ENCODE results near the gene PTMS. TPM values are rescaled to one million over a fixed set of nuclear protein-coding genes. Genes with fewer than 3 reads are reported as not detected.

Gene PTMS
- 242 TPM for polyA plus RNA-seq
- long read RNA-seq, donor 1, transcript PTMS-207 (5 exons, 1,150 nt), result major isoform, 40 of 45 reads
- long read RNA-seq, donor 1, partial matches to known transcripts, result 5 of 45 reads
- long read RNA-seq, donor 1, other reads (novel, unspliced or antisense), result 0 of 45 reads
- long read RNA-seq, donor 2, transcript PTMS-207 (5 exons, 1,150 nt), result major isoform, 64 of 129 reads
- long read RNA-seq, donor 2, partial matches to known transcripts, result 51 of 129 reads
- long read RNA-seq, donor 2, other reads (novel, unspliced or antisense), result 10 of 129 reads
- long read RNA-seq, donor 3, result 0 reads
- long read RNA-seq, donor 4, transcript PTMS-207 (5 exons, 1,150 nt), result major isoform, 6 of 6 reads
- long read RNA-seq, donor 4, partial matches to known transcripts, result 0 of 6 reads
- long read RNA-seq, donor 4, other reads (novel, unspliced or antisense), result 0 of 6 reads
- long read RNA-seq, donor 5, transcript PTMS-207 (5 exons, 1,150 nt), result major isoform, 50 of 67 reads
- long read RNA-seq, donor 5, partial matches to known transcripts, result 10 of 67 reads
- long read RNA-seq, donor 5, other reads (novel, unspliced or antisense), result 5 of 67 reads
- long read RNA-seq, donor 6, transcript PTMS-207 (5 exons, 1,150 nt), result major isoform, 70 of 157 reads
- long read RNA-seq, donor 6, partial matches to known transcripts, result 71 of 157 reads
- long read RNA-seq, donor 6, other reads (novel, unspliced or antisense), result 12 of 157 reads
- long read RNA-seq, donor 7, transcript PTMS-207 (5 exons, 1,150 nt), result major isoform, 57 of 118 reads
- long read RNA-seq, donor 7, partial matches to known transcripts, result 55 of 118 reads
- long read RNA-seq, donor 7, other reads (novel, unspliced or antisense), result 6 of 118 reads
- long read RNA-seq, donor 8, transcript PTMS-207 (5 exons, 1,150 nt), result major isoform, 54 of 134 reads
- long read RNA-seq, donor 8, partial matches to known transcripts, result 68 of 134 reads
- long read RNA-seq, donor 8, other reads (novel, unspliced or antisense), result 12 of 134 reads
- long read RNA-seq, donor 9, transcript PTMS-207 (5 exons, 1,150 nt), result major isoform, 45 of 104 reads
- long read RNA-seq, donor 9, partial matches to known transcripts, result 57 of 104 reads
- long read RNA-seq, donor 9, other reads (novel, unspliced or antisense), result 0 of 104 reads
- long read RNA-seq, donor 10, transcript PTMS-207 (5 exons, 1,150 nt), result major isoform, 53 of 95 reads
- long read RNA-seq, donor 10, partial matches to known transcripts, result 35 of 95 reads
- long read RNA-seq, donor 10, other reads (novel, unspliced or antisense), result 7 of 95 reads
- long read RNA-seq, donor 11, transcript PTMS-207 (5 exons, 1,150 nt), result major isoform, 47 of 105 reads
- long read RNA-seq, donor 11, partial matches to known transcripts, result 55 of 105 reads
- long read RNA-seq, donor 11, other reads (novel, unspliced or antisense), result 0 of 105 reads

- peaks cover 44% of the 10 kb centered on the region for H3K4me1 ChIP-seq (ENCODE audit: control insufficient read depth, insufficient read depth, low read length)
- peak within 1 kb of the TSS; percentile 81 for H3K27ac ChIP-seq (ENCODE audit: low read length)
- DNase-seq, result peak; percentile 74 to 84
- 25% methylated on average over 2 of the region's 63 CpGs for WGBS (ENCODE audit: insufficient coverage, low lambda C conversion rate)
- H3K4me3 ChIP-seq (ENCODE audit: low read length), result peak within 1 kb of the TSS; percentile 82
- no peaks in the 10 kb centered on the region for H3K27me3 ChIP-seq (ENCODE audit: control insufficient read depth, insufficient read depth, low read length)
- H3K36me3 ChIP-seq (ENCODE audit: control insufficient read depth, insufficient read depth, low read length), result peaks cover 15% of the 10 kb centered on the region
- H3K9me3 ChIP-seq (ENCODE audit: control insufficient read depth, low read depth, low read length), result no peaks in the 10 kb centered on the region
Observed at GRCh38 chr12:6765634-6766581, at the start of gene PTMS. TSS of gene PTMS (plus strand) at chr12:6766363. CDS start at chr12:6766706, 343 bp downstream.

- no peak for DNase-seq
- WGBS (ENCODE audit: insufficient coverage, low lambda C conversion rate), result no CpG with 5 or more reads among the region's 10 CpGs
- H3K27me3 ChIP-seq (ENCODE audit: control insufficient read depth, insufficient read depth, low read length), result peaks cover 2% of the 10 kb centered on the region
Observed at GRCh38 chr12:6716874-6717437, 49.2 kb upstream of the PTMS start.

GRCh38 chr12:6722863-6723262 lies 43.3 kb upstream of the PTMS start:
- no peak for DNase-seq
- peaks cover 3% of the 10 kb centered on the region for H3K36me3 ChIP-seq (ENCODE audit: control insufficient read depth, insufficient read depth, low read length)
- H3K4me1 ChIP-seq (ENCODE audit: control insufficient read depth, insufficient read depth, low read length), result peaks cover 5% of the 10 kb centered on the region
- H3K9me3 ChIP-seq (ENCODE audit: control insufficient read depth, low read depth, low read length), result no peaks in the 10 kb centered on the region
- H3K27ac ChIP-seq (ENCODE audit: low read length), result no peak overlapping the region
- peaks cover 2% of the 10 kb centered on the region for H3K27me3 ChIP-seq (ENCODE audit: control insufficient read depth, insufficient read depth, low read length)
- WGBS (ENCODE audit: insufficient coverage, low lambda C conversion rate), result 85% methylated on average over 3 of the region's 3 CpGs
- no peak overlapping the region for H3K4me3 ChIP-seq (ENCODE audit: low read length)

More at GRCh38 chr12:6716874-6717437, 49.2 kb upstream of the PTMS start:
- Histone ChIP-seq H3K36me3 (ENCODE audit: control insufficient read depth, insufficient read depth, low read length) (no peaks in the 10 kb centered on the region), H3K9me3 (ENCODE audit: control insufficient read depth, low read depth, low read length) (no peaks in the 10 kb centered on the region), H3K4me1 (ENCODE audit: control insufficient read depth, insufficient read depth, low read length) (no peaks in the 10 kb centered on the region), H3K4me3 (ENCODE audit: low read length) (no peak overlapping the region), H3K27ac (ENCODE audit: low read length) (no peak overlapping the region)

- peak within 1 kb of the TSS; percentile 53 for H3K4me3 ChIP-seq (ENCODE audit: low read length)
- WGBS (ENCODE audit: insufficient coverage, low lambda C conversion rate), result 0% methylated on average over 2 of the region's 49 CpGs
- peaks cover 2% of the 10 kb centered on the region for H3K27me3 ChIP-seq (ENCODE audit: control insufficient read depth, insufficient read depth, low read length)
- H3K27ac ChIP-seq (ENCODE audit: low read length), result peak within 1 kb of the TSS; percentile 72
- peak; percentile 98 to 100 for DNase-seq
- H3K4me1 ChIP-seq (ENCODE audit: control insufficient read depth, insufficient read depth, low read length), result peaks cover 5% of the 10 kb centered on the region
- H3K9me3 ChIP-seq (ENCODE audit: control insufficient read depth, low read depth, low read length), result no peaks in the 10 kb centered on the region
- peaks cover 12% of the 10 kb centered on the region for H3K36me3 ChIP-seq (ENCODE audit: control insufficient read depth, insufficient read depth, low read length)
Observed at GRCh38 chr12:6723607-6724408, 42.4 kb upstream of the PTMS start, which contains the start of gene COPS7A. TSS of gene COPS7A (plus strand) at chr12:6724046. CDS start at chr12:6724657, 611 bp downstream.

- WGBS (ENCODE audit: insufficient coverage, low lambda C conversion rate), result no CpG with 5 or more reads among the region's 10 CpGs
- DNase-seq, result no peak
- no peaks in the 10 kb centered on the region for H3K9me3 ChIP-seq (ENCODE audit: control insufficient read depth, low read depth, low read length)
- peak overlapping the region; percentile 53 for H3K4me3 ChIP-seq (ENCODE audit: low read length)
- peaks cover 2% of the 10 kb centered on the region for H3K27me3 ChIP-seq (ENCODE audit: control insufficient read depth, insufficient read depth, low read length)
- H3K4me1 ChIP-seq (ENCODE audit: control insufficient read depth, insufficient read depth, low read length), result peaks cover 5% of the 10 kb centered on the region
- H3K27ac ChIP-seq (ENCODE audit: low read length), result peak overlapping the region; percentile 72
- H3K36me3 ChIP-seq (ENCODE audit: control insufficient read depth, insufficient read depth, low read length), result peaks cover 18% of the 10 kb centered on the region
Observed at GRCh38 chr12:6724409-6724797, 41.8 kb upstream of the PTMS start.

GRCh38 chr12:6725350-6725749 lies 40.8 kb upstream of the PTMS start:
- no CpG with 5 or more reads among the region's 7 CpGs for WGBS (ENCODE audit: insufficient coverage, low lambda C conversion rate)
- H3K4me3 ChIP-seq (ENCODE audit: low read length), result no peak overlapping the region

GRCh38 chr12:6729186-6729585 lies 37.0 kb upstream of the PTMS start:
- H3K9me3 ChIP-seq (ENCODE audit: control insufficient read depth, low read depth, low read length), result no peaks in the 10 kb centered on the region
- no peaks in the 10 kb centered on the region for H3K27me3 ChIP-seq (ENCODE audit: control insufficient read depth, insufficient read depth, low read length)
- no CpG with 5 or more reads among the region's 18 CpGs for WGBS (ENCODE audit: insufficient coverage, low lambda C conversion rate)
- H3K4me3 ChIP-seq (ENCODE audit: low read length), result no peak overlapping the region
- DNase-seq, result no peak
- H3K27ac ChIP-seq (ENCODE audit: low read length), result no peak overlapping the region
- H3K36me3 ChIP-seq (ENCODE audit: control insufficient read depth, insufficient read depth, low read length), result peaks cover 47% of the 10 kb centered on the region
- peaks cover 5% of the 10 kb centered on the region for H3K4me1 ChIP-seq (ENCODE audit: control insufficient read depth, insufficient read depth, low read length)

More at GRCh38 chr12:6725350-6725749, 40.8 kb upstream of the PTMS start:
- Histone ChIP-seq H3K27ac (ENCODE audit: low read length) (no peak overlapping the region), H3K4me1 (ENCODE audit: control insufficient read depth, insufficient read depth, low read length) (peaks cover 5% of the 10 kb centered on the region), H3K36me3 (ENCODE audit: control insufficient read depth, insufficient read depth, low read length) (peaks cover 28% of the 10 kb centered on the region), H3K27me3 (ENCODE audit: control insufficient read depth, insufficient read depth, low read length) (peaks cover 2% of the 10 kb centered on the region), H3K9me3 (ENCODE audit: control insufficient read depth, low read depth, low read length) (no peaks in the 10 kb centered on the region)
- no peak for DNase-seq

GRCh38 chr12:6730169-6730568 lies 36.0 kb upstream of the PTMS start:
- Histone ChIP-seq H3K4me1 (ENCODE audit: control insufficient read depth, insufficient read depth, low read length) (peaks cover 5% of the 10 kb centered on the region), H3K9me3 (ENCODE audit: control insufficient read depth, low read depth, low read length) (no peaks in the 10 kb centered on the region), H3K36me3 (ENCODE audit: control insufficient read depth, insufficient read depth, low read length) (peaks cover 47% of the 10 kb centered on the region), H3K27ac (ENCODE audit: low read length) (no peak overlapping the region), H3K27me3 (ENCODE audit: control insufficient read depth, insufficient read depth, low read length) (no peaks in the 10 kb centered on the region), H3K4me3 (ENCODE audit: low read length) (no peak overlapping the region)
- DNase-seq, result no peak
- WGBS (ENCODE audit: insufficient coverage, low lambda C conversion rate), result no CpG with 5 or more reads among the region's 8 CpGs

All from large intestine (tissue), 12 donors.